GM10248 (cell line): ENCODE data around the gene TMEM79.
A peak's percentile ranks its signal among the peaks of the same experiment; 100 is the strongest.
"Not testable (repeated sequence)": the region's sequence is repeated elsewhere in the genome, so short reads cannot be mapped to it uniquely, and the experiment has no call there.

Experiments
- CTCF ChIA-PET: fragments of 300-600 bp; sonication (Branson Sonifier 250); formaldehyde crosslinking; extraction: SDS; loops from one replicate; lab custom pipeline; 2021; ENCODE audit warnings: antibody characterized with exemption; lab: Yijun Ruan, JAX
- POLR2A ChIA-PET: fragments of 350-650 bp; sonication (Branson Sonifier 250); formaldehyde crosslinking; extraction: SDS; loops from one replicate; lab custom pipeline; 2020; ENCODE audit warnings: antibody characterized with exemption; lab: Yijun Ruan, JAX
- DNase-seq: peaks from one replicate; pipeline ENCODE4 v3.0.0; 2012; ENCODE audit errors: extremely low spot score
- TF ChIP-seq, protein P1 (sequence below): IDR thresholded peaks from 2 replicates; pipeline ENCODE4 v1.5.1; 2012; ENCODE audit warnings: mild to moderate bottlenecking, low read depth; ENCODE audit errors: extremely low read depth, missing control alignments, control extremely low read depth

The TMEM79 gene

DNA sequence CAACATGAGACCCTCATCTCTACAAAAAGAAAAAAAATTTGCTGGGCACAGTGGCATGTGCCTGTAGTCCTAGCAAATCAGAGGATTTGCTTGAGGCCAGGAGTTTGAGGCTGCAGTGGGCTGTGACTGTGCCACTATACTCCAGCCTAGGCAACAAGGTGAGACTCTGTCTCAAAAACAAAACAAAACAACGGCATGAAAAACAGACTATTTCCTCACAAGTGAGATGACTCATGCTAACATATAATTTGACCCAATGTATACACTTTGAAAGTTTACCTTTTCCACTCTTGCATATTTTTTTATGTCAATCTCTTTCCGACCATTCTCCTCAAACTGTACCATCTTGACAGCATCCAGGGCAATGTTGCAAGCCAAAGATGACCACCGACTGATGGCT is 36.4 kb downstream of the TMEM79 start:
- POLR2A ChIA-PET, result no interaction called here
- CTCF ChIA-PET, result interaction anchor here (0.9 to 4.5 kb wide), 9 partner anchors 10 to 230 kb away, joined by 3 to 23 read pairs (median 6); partner anchors contain the start of genes CCT3 and TSACC
- DNase-seq, result no peak
- TF ChIP-seq, protein P1, sequence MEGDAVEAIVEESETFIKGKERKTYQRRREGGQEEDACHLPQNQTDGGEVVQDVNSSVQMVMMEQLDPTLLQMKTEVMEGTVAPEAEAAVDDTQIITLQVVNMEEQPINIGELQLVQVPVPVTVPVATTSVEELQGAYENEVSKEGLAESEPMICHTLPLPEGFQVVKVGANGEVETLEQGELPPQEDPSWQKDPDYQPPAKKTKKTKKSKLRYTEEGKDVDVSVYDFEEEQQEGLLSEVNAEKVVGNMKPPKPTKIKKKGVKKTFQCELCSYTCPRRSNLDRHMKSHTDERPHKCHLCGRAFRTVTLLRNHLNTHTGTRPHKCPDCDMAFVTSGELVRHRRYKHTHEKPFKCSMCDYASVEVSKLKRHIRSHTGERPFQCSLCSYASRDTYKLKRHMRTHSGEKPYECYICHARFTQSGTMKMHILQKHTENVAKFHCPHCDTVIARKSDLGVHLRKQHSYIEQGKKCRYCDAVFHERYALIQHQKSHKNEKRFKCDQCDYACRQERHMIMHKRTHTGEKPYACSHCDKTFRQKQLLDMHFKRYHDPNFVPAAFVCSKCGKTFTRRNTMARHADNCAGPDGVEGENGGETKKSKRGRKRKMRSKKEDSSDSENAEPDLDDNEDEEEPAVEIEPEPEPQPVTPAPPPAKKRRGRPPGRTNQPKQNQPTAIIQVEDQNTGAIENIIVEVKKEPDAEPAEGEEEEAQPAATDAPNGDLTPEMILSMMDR, result no peak

DNA sequence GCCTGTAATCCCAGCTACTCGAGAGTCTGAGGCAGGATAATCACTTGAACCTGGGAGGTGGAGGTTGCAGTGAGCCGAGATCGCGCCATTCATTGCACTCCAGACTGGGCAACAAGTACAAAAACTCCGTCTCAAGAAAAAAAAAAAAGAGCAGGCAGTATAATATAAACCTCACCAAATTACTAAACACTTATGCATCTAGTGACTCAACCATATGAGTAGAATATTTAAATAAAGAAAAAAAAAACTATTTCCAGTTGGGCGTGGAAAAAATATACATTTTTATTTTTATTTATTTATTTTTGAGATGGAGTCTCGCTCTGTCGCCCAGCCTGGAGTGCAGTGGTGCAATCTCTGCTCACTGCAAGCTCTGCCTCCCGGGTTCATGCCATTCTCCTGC is 39.1 kb downstream of the TMEM79 start:
- ChIA-PET CTCF (interaction anchor here (0.6 to 1.5 kb wide), 5 partner anchors 10 to 227 kb away, joined by 3 to 4 read pairs (median 4); no protein-coding TSS in a partner anchor), POLR2A (interaction anchor here (0.6 kb wide), 1 partner anchor 134 kb away, joined by 3 read pairs; no protein-coding TSS in a partner anchor)
- DNase-seq, result not testable (repeated sequence)

DNA sequence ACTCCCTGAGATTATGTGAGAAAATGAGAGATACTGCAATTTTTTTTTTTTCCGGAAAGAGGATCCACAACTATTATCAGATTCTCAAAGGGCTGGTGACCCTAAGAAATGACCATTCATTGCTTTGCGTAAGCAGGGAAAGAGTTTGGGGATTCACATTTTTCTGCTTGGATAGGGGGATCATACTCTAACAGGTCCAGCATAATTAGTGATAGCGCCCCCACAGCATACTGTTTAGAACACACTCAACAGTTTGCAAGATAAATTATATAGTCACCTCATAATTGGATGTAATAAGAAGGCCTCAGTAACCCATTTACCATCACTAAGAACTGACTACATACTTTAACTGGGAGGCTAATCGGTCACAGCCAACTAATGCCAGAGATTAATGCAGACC is 52.1 kb downstream of the TMEM79 start:
- ChIA-PET POLR2A (interaction anchor here (0.6 to 1.0 kb wide), 2 partner anchors 54 to 111 kb away, joined by 3 to 12 read pairs; partner anchors contain the start of gene SMG5), CTCF (interaction anchor here (1.1 to 2.6 kb wide), 5 partner anchors 10 to 49 kb away, joined by 3 to 11 read pairs (median 4); no protein-coding TSS in a partner anchor)
- no peak for DNase-seq
- TF ChIP-seq, protein P1, result peak; percentile 5

- ChIA-PET POLR2A (interaction anchor here (0.6 kb wide), 1 partner anchor 112 kb away, joined by 12 read pairs; no protein-coding TSS in a partner anchor), CTCF (interaction anchor here (0.9 to 2.6 kb wide), 7 partner anchors 11 to 247 kb away, joined by 3 to 11 read pairs (median 3); no protein-coding TSS in a partner anchor)
- TF ChIP-seq, protein P1, result no peak
- no peak for DNase-seq
Observed at GRCh38 chr1:156337052-156337887, 53.1 kb downstream of the TMEM79 start.

DNA sequence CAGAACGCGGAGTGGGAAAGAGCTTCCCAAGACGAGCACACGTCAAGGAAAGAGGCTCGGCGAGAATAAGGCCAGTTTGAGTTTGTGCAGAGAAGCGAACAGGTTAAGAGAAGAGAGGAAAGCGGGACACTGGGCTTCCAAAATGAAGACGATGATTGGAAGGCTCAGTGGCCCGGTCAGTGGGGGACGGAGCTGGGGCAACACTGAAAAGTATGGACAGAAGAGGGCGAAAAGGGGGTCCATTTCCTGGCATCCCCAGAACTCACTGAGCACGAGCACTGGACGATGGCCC is 53.7 kb downstream of the TMEM79 start:
- ChIA-PET CTCF (interaction anchor here (0.9 to 2.6 kb wide), 6 partner anchors 12 to 247 kb away, joined by 3 to 11 read pairs (median 4); no protein-coding TSS in a partner anchor), POLR2A (no interaction called here)
- TF ChIP-seq, protein P1, result no peak
- no peak for DNase-seq

DNA sequence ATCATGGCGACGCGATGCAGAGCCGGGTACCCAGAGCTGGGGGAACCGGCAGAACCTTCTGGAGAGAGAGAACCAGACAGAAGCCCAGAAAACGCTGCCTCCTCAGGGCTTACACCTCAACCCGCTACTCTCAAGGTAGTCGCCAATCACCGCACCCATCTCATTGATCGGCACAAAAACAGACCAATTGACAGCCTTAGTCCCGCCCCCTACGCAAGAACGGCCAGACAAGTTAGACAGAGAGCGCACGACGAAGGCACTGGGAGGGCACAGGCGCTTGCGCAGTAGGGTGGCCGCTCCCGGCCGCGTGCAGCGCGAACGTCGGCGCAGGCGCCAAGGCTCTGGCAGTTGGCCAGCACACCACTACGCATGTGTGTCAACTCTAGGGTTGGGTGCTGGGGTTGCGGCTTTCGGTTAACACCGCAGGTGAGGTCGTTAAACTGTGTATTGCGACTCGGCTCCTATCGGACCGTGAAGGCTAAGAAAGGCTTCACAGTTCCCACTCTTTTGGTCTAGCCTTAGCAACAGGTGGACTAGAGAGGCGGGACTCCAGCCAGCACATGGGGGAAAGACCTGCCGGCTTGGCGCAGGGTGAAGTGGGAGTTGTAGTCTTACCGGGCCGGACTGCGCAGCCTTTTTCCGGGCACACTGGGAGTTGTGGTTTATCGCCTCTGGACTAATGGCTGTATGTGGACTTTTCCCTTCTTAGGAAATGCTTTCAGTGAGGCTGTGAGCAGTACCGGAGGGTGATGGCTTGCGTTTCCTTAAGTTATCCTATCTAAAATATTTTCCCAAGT is 54.3 kb downstream of the TMEM79 start, which contains the start of the genes CCT3 and TSACC:
TSS of gene CCT3 (minus strand) at position 113 of the 797 bp plus-strand sequence. CDS start at position 5, 108 bp downstream.
TSS of gene TSACC (plus strand) at position 347 of the 797 bp plus-strand sequence. CDS start 1,232 bp downstream, outside the sequence.
- POLR2A ChIA-PET, result no interaction called here
- TF ChIP-seq, protein P1, result no peak
- DNase-seq, result peak; percentile 98
- CTCF ChIA-PET, result interaction anchor here (0.9 to 2.6 kb wide), 4 partner anchors 13 to 243 kb away, joined by 3 to 11 read pairs (median 4); no protein-coding TSS in a partner anchor
